HEK293 (cell line): ENCODE data around the gene TLR8.

Source experiments
- CTCF ChIA-PET: fragments of 350-600 bp; formaldehyde crosslinking; extraction: SDS; loops from one replicate; lab custom pipeline; 2021; ENCODE audit warnings: antibody characterized with exemption; lab: Yijun Ruan, JAX
- POLR2A ChIA-PET: fragments of 300-600 bp; formaldehyde crosslinking; extraction: SDS; loops from one replicate; lab custom pipeline; 2020; ENCODE audit warnings: antibody characterized with exemption, inconsistent platforms; lab: Yijun Ruan, JAX
- H3K27ac ChIP-seq: fragments of 200-500 bp; sonication (Bioruptor generic); 2 replicates; pipeline ENCODE4 v1.5.1; 2014; ENCODE audit warnings: low read depth, low read length, control low read depth, inconsistent platforms; ENCODE audit errors: extremely low read depth
- H3K36me3 ChIP-seq, 2 experiments: fragments of 200-500 bp in 1 of 2; sonication (Bioruptor generic) in 1 of 2; 1 replicate in 1 of 2; 2 replicates in 1 of 2; pipeline ENCODE4 v1.5.1; 2014 to 2017; ENCODE audit warnings: inconsistent platforms in 2 of 2, low read length in 2 of 2; ENCODE audit not compliant: control insufficient read depth in 2 of 2, insufficient read depth in 1 of 2
- H3K4me1 ChIP-seq: fragments of 200-500 bp; sonication (Bioruptor generic); 2 replicates; pipeline ENCODE4 v1.5.1; 2014; ENCODE audit warnings: mild to moderate bottlenecking, low read length, inconsistent platforms; ENCODE audit not compliant: control insufficient read depth, insufficient read depth
- H3K4me3 ChIP-seq: 2 replicates; pipeline ENCODE4 v1.5.1; 2011; ENCODE audit warnings: low read depth, mild to moderate bottlenecking, control low read depth, low read length, moderate library complexity
- H3K9me3 ChIP-seq: fragments of 200-500 bp; sonication (Bioruptor generic); 2 replicates; pipeline ENCODE4 v1.5.1; 2014; ENCODE audit warnings: low read depth, low read length, inconsistent platforms; ENCODE audit not compliant: control insufficient read depth, insufficient read depth
- GLIS2 ChIP-seq: fragments of 450-650 bp; formaldehyde crosslinking; IDR thresholded peaks from 2 replicates; pipeline ENCODE4 v1.5.1; 2016; ENCODE audit warnings: missing biosample characterization, missing genetic modification characterization
- HOXA7 ChIP-seq: sonication (generic); formaldehyde crosslinking; IDR thresholded peaks from 2 replicates; pipeline ENCODE4 v1.8.1; 2022; ENCODE audit warnings: missing genetic modification reagents, borderline replicate concordance
- HOXC10 ChIP-seq: sonication (generic); formaldehyde crosslinking; IDR thresholded peaks from 2 replicates; pipeline ENCODE4 v1.8.1; 2023; ENCODE audit warnings: mild to moderate bottlenecking, missing genetic modification reagents
- HOXD13 ChIP-seq: sonication (generic); formaldehyde crosslinking; IDR thresholded peaks from 2 replicates; pipeline ENCODE4 v1.8.0; 2022; ENCODE audit warnings: missing genetic modification reagents, borderline replicate concordance
- KLF7 ChIP-seq: fragments of 450-650 bp; formaldehyde crosslinking; IDR thresholded peaks from 2 replicates; pipeline ENCODE4 v1.5.1; 2016; ENCODE audit warnings: missing biosample characterization, missing genetic modification characterization, borderline replicate concordance
- KLF9 ChIP-seq: fragments of 450-650 bp; formaldehyde crosslinking; IDR thresholded peaks from 2 replicates; pipeline ENCODE4 v1.5.1; 2016; ENCODE audit warnings: missing biosample characterization, missing genetic modification characterization, low read depth
- MZF1 ChIP-seq: fragments of 450-650 bp; formaldehyde crosslinking; IDR thresholded peaks from 2 replicates; pipeline ENCODE4 v1.5.1; 2017; ENCODE audit warnings: missing biosample characterization, missing genetic modification characterization, borderline replicate concordance
- PRDM6 ChIP-seq: fragments of 450-650 bp; formaldehyde crosslinking; IDR thresholded peaks from 2 replicates; pipeline ENCODE4 v1.5.1; 2017; ENCODE audit warnings: missing biosample characterization, missing genetic modification characterization
- RBAK ChIP-seq: fragments of 450-650 bp; formaldehyde crosslinking; IDR thresholded peaks from 2 replicates; pipeline ENCODE4 v1.5.1; 2016; ENCODE audit warnings: missing biosample characterization, missing genetic modification characterization
- SP2 ChIP-seq: fragments of 450-650 bp; formaldehyde crosslinking; IDR thresholded peaks from 2 replicates; pipeline ENCODE4 v1.5.1; 2016; ENCODE audit warnings: missing biosample characterization, missing genetic modification characterization
- ZBTB10 ChIP-seq: fragments of 450-650 bp; formaldehyde crosslinking; IDR thresholded peaks from 2 replicates; pipeline ENCODE4 v1.5.1; 2016; ENCODE audit warnings: missing biosample characterization, missing genetic modification characterization
- ZFP37 ChIP-seq: fragments of 450-650 bp; formaldehyde crosslinking; IDR thresholded peaks from 2 replicates; pipeline ENCODE4 v1.5.1; 2016; ENCODE audit warnings: missing biosample characterization, missing genetic modification characterization
- ZNF112 ChIP-seq: fragments of 450-650 bp; formaldehyde crosslinking; IDR thresholded peaks from 2 replicates; pipeline ENCODE4 v1.5.0; 2017; ENCODE audit warnings: missing biosample characterization, missing genetic modification characterization
- ZNF146 ChIP-seq: fragments of 450-650 bp; formaldehyde crosslinking; IDR thresholded peaks from 2 replicates; pipeline ENCODE4 v1.5.1; 2016; ENCODE audit warnings: missing biosample characterization, missing genetic modification characterization
- ZNF148 ChIP-seq: fragments of 450-650 bp; formaldehyde crosslinking; IDR thresholded peaks from 2 replicates; pipeline ENCODE4 v1.5.0; 2017; ENCODE audit warnings: missing biosample characterization, missing genetic modification characterization, borderline replicate concordance
- ZNF19 ChIP-seq: fragments of 450-650 bp; formaldehyde crosslinking; IDR thresholded peaks from 2 replicates; pipeline ENCODE4; 2016; ENCODE audit warnings: missing biosample characterization, missing genetic modification characterization, low read depth
- ZNF202 ChIP-seq: fragments of 450-650 bp; formaldehyde crosslinking; IDR thresholded peaks from 2 replicates; pipeline ENCODE4 v1.5.1; 2016; ENCODE audit warnings: missing biosample characterization, missing genetic modification characterization, borderline replicate concordance
- ZNF266 ChIP-seq: fragments of 450-650 bp; formaldehyde crosslinking; IDR thresholded peaks from 2 replicates; pipeline ENCODE4 v1.5.1; 2016; ENCODE audit warnings: missing biosample characterization, missing genetic modification characterization, low read depth
- ZNF311 ChIP-seq: fragments of 450-650 bp; formaldehyde crosslinking; IDR thresholded peaks from 2 replicates; pipeline ENCODE4 v1.5.1; 2017; ENCODE audit warnings: missing biosample characterization, missing genetic modification characterization, borderline replicate concordance
- ZNF341 ChIP-seq: fragments of 450-650 bp; formaldehyde crosslinking; IDR thresholded peaks from 2 replicates; pipeline ENCODE4; 2016; ENCODE audit warnings: low read depth, missing biosample characterization, missing genetic modification characterization
- ZNF398 ChIP-seq: fragments of 450-650 bp; formaldehyde crosslinking; IDR thresholded peaks from 2 replicates; pipeline ENCODE4 v1.5.1; 2017; ENCODE audit warnings: missing biosample characterization, missing genetic modification characterization
- ZNF426 ChIP-seq: fragments of 450-650 bp; formaldehyde crosslinking; IDR thresholded peaks from 2 replicates; pipeline ENCODE4 v1.5.1; 2017; ENCODE audit warnings: missing biosample characterization, missing genetic modification characterization, mild to moderate bottlenecking, inconsistent platforms, moderate library complexity
- ZNF501 ChIP-seq: fragments of 450-650 bp; formaldehyde crosslinking; IDR thresholded peaks from 2 replicates; pipeline ENCODE4 v1.5.1; 2016; ENCODE audit warnings: missing biosample characterization, missing genetic modification characterization
- ZNF513 ChIP-seq: fragments of 450-650 bp; IDR thresholded peaks from 2 replicates; pipeline ENCODE4 v1.5.1; 2018; ENCODE audit warnings: missing biosample characterization, missing genetic modification characterization
- ZNF549 ChIP-seq: fragments of 450-650 bp; IDR thresholded peaks from 2 replicates; pipeline ENCODE4 v1.5.1; 2018; ENCODE audit warnings: missing biosample characterization, missing genetic modification characterization, mild to moderate bottlenecking, inconsistent platforms, moderate library complexity
- ZNF785 ChIP-seq: fragments of 450-650 bp; formaldehyde crosslinking; IDR thresholded peaks from 2 replicates; pipeline ENCODE4 v1.5.1; 2016; ENCODE audit warnings: missing biosample characterization, missing genetic modification characterization

Gene TLR8

GRCh38 chrX:12874581-12874980, 31.8 kb upstream of the TLR8 start (continued):
- TF ChIP-seq ZNF148 (no peak), KLF9 (no peak), ZNF202 (tag by site-specific recombination) (no peak), ZFP37 (tag by site-specific recombination) (no peak), ZNF426 (no peak), ZNF146 (no peak), ZNF501 (no peak), ZNF549 (tag by site-specific recombination) (no peak), ZBTB10 (no peak), MZF1 (tag by site-specific recombination) (no peak), ZNF341 (tag by site-specific recombination) (no peak)

- Histone ChIP-seq H3K4me1 (peaks cover 3% of the 10 kb centered on the region; the same call in 1 of the 2 replicates), H3K4me3 (no peak overlapping the region), H3K9me3 (no peaks in the 10 kb centered on the region), H3K27ac (no peak overlapping the region), H3K36me3 (no peaks in the 10 kb centered on the region)
- TF ChIP-seq KLF7 (tag by site-specific recombination) = no peak
- TF ChIP-seq ZNF112 = no peak
- no peak for TF ChIP-seq ZNF341 (tag by site-specific recombination)
- no peak for TF ChIP-seq RBAK (tag by site-specific recombination)
- no peak for TF ChIP-seq ZNF398 (tag by site-specific recombination)
- TF ChIP-seq ZNF549 (tag by site-specific recombination) = no peak
- ChIA-PET CTCF (no interaction called here), POLR2A (no interaction called here)
These were observed 29.0 kb upstream of the TLR8 start for GRCh38 chrX:12877386-12877785.

GRCh38 chrX:12878536-12878935, 27.9 kb upstream of the TLR8 start:
- Histone ChIP-seq H3K27ac (no peak overlapping the region), H3K9me3 (no peaks in the 10 kb centered on the region), H3K36me3 (no peaks in the 10 kb centered on the region), H3K4me1 (peaks cover 3% of the 10 kb centered on the region; the same call in 1 of the 2 replicates), H3K4me3 (no peak overlapping the region)
- ChIA-PET CTCF (interaction anchor here (0.6 to 1.0 kb wide), 3 partner anchors 9 to 1123 kb away, joined by 3 read pairs; no protein-coding TSS in a partner anchor), POLR2A (no interaction called here)
- TF ChIP-seq PRDM6 (no peak), ZNF266 (tag by site-specific recombination) (no peak), ZNF19 (tag by site-specific recombination) (no peak), GLIS2 (tag by site-specific recombination) (no peak), ZNF513 (no peak), HOXD13 (CRISPR knock-in tag) (no peak), SP2 (no peak), HOXC10 (no peak), ZNF785 (tag by site-specific recombination) (no peak), ZNF311 (tag by site-specific recombination) (no peak), HOXA7 (CRISPR knock-in tag) (no peak)
